ENCODE data around the gene ADD1.

The ADD1 gene

DNA sequence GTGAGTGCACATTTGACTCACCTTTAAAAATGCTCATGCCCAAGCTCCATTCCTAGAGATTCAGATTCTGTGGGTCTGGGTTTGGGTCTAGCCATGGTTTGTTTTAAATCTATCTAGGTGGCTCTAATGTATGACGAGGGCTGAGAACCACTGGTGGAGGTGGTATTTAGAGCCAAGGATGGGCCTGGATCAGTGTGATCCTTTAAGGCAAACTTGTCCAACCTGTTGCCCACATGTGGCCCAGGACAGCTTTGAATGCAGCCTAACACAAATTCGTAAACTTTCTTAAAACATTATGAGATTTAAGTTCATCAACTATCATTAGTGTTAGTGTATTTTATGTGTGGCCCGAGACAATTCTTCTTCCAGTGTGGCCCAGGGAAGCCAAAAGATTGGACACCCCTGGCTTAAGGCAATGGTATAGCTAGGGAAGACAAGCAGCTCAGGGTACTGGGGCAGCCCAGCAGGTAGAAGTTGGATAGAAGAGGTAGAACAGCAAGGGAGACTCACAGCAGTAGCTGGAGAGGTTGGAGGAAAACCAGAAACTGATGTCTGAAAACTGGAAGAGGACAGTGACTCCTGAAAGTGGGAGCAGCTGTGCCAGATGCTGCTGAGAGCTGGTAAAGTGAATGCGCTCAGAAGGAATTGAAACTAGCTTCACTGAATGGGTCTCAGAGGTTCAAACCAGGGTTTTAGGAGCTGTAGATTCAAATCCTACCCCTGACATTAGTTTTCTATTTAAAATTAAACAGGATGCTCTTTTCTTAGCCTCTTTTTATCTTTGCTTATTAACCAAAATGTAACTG, 18.2 kb downstream of the ADD1 start:
- DNase-seq = no peak

DNA sequence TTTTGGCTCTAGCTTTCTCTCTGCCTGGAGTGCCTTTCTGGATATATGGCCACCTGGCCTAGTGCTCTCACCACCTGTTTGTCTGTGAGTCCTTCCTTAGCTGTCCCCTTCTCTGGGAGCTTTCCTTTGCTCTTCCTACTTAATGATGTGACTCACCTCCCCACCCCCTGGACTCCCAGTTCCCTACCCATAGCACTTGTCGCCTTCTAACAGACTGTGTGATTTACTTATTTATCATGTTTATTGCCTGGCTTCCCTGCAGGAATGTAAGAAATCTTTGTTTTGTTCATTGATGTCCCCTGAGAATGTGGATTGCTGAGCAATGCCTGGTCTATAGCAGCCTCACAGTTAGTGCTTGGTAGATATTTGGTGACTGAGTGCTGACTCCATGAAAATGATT, 18.9 kb downstream of the ADD1 start:
- no peak for DNase-seq

DNA sequence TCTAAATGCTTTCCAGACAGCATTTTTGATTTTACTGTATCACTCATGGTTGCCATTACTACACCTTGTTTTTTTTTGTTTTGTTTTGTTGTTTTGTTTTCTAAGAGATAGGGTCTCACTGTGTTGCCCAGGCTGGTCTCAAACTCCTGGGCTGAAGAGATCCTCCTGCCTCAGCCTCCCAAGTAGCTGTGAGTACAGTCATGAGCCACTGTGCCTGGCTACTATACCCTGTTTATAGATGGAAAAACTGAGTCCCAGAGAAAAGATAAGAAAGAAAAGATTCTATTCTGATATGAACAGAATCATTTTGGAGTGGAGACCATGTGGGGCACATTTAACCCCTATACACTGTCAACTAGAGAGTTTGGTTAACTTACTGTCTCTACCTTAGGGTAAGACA, 20.0 kb downstream of the ADD1 start:
- no peak for DNase-seq

GRCh38 chr4:2865196-2865780, 21.6 kb downstream of the ADD1 start:
- no peak for DNase-seq

- DNase-seq = no peak
Measured at GRCh38 chr4:2866160-2866861, 22.7 kb downstream of the ADD1 start.

GRCh38 chr4:2866891-2867290, 23.2 kb downstream of the ADD1 start:
- no peak for DNase-seq

DNA sequence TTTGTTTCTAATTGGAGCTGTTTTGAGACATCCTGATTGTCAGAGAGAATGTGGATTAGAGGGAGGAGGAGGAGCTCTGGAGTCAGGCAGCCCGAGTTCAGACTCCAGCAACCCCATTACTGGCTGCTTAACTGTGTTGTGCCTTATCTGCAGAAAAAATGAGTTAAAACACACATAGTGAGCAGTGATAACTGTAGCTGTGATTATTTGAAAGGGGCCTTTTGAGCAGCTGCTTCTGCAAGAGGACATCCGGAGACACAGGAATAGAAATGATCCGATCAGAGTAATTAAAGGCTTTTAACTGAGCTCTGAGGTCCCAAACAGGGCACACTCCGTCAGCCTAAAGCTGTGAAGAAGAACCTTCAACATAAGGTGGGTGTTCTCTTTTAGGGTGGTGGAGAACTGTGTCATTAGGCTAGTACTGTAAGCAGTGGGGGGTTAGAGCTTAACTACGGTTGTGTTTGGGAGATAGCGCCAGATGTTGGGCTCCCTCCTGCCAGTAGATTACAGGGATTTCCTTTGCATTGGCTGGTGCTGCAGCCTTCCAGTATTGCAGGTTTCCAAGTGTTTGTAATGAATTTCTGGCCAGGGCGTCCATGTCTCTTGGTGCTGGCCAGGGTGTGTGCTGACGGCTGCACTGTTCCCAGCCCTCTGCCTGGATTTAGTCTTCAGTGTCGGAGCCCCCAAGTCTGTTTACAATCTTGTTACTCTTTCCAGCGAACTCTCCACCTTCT, 24.3 kb downstream of the ADD1 start:
- DNase-seq = no peak

GRCh38 chr4:2868877-2869487, 25.3 kb downstream of the ADD1 start:
- no peak for DNase-seq

GRCh38 chr4:2869659-2870058, 26.0 kb downstream of the ADD1 start:
- no peak for DNase-seq

DNA sequence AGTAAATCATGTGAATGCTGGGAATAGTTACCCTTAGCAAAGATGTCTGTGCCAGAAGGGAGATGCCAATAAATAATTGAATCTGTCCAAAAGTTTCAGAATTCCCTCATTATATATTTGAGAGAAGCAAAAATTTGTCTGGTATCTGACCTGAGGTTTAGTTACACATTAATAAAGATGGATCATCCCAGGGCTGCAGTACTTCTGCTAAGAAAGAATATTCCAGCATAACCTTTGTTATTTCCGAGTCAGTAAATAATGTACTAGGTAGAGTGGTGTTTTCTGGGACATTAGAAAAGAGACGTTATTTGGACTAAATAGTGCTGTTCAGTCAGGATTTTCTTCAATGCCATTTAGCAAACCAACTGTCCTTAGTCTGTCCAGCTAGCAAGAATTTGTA, 26.4 kb downstream of the ADD1 start:
- DNase-seq = no peak

DNA sequence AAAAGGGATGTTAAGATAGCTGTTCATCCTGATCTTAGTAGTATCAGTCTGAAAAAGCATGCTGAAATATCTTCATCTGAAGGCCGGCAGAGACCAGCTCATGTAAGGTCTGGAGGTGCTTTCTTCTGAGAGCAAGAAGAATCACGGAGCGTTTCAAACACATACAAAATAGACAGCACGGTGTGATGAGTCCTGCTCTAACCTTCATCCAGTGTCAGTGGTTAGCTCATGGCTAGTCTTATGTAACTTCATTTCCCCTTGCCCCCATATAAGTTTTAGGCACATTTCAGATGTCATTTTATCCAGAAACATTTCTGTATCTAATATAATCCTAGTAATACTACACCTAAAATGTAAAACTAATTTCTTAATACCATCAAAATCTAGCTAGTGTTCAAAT, 27.8 kb downstream of the ADD1 start:
- no peak for DNase-seq

GRCh38 chr4:2871911-2872310, 28.3 kb downstream of the ADD1 start:
- DNase-seq = peak in 1 of 5 experiments; percentile 30

DNA sequence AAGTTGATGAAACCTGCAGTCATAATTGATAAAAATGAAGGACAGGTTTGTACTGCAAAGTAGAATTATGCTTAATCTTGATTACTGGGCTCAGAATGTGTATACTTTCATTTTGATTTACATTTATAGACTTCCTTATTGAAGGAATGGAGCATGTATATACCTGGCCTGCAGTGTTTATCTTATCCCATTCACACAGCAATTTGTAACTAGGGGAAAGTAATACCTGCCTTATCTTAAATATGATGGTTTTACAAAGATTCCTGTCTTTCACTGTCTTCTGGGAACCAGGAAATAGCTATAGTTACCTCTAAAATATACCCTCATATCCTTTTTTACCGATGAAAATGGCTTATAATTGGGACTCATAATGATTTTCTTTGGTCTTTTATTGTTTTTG, 29.7 kb downstream of the ADD1 start:
- DNase-seq = no peak

- no peak for DNase-seq
Measured at GRCh38 chr4:2874861-2875260, 31.2 kb downstream of the ADD1 start.

- peak in 1 of 5 experiments; percentile 37 for DNase-seq
Measured at GRCh38 chr4:2875556-2875955, 31.9 kb downstream of the ADD1 start.

GRCh38 chr4:2878346-2878745, 34.7 kb downstream of the ADD1 start:
- peak in 2 of 5 experiments; percentile 3 to 39 for DNase-seq

DNA sequence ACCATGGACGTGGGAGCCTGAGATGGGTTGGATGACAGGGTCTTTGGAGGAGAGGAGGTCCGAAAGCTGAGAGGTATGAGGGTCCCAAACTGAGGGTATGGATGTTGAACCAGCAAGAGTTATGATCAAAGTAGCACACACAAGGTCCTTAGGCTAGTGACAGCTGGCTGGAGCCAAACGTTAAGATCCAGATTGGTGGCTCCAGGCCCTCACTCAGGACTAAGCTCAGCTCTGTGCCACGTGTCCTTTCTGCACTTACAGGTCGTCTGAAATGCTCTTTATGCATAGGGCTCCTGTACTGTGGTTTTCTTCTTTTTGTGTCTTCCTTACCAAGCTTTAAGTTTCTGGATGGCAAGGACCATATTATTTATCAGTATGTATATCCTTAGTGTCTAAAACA, 35.4 kb downstream of the ADD1 start:
- no peak for DNase-seq

DNA sequence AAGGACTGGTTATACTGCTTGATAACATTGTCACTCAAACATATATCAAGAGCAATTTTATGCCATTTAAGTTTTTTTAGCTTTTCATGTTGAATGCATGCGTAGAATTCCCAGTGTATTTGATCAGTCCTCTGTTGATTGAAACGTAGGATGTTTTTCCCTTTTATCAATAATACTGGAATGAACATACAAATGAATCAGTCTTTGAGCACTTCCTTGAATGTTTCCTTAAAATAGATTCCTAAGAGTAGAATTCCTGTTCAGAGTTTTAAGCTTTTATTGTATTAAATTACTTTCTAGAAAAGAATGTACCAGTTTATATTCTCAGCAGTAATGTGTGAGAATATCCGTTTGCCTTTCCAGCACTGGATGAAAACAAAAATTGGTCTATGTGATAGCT, 37.8 kb downstream of the ADD1 start:
- no peak for DNase-seq

- no peak for DNase-seq
Measured at GRCh38 chr4:2882341-2882740, 38.7 kb downstream of the ADD1 start.

DNA sequence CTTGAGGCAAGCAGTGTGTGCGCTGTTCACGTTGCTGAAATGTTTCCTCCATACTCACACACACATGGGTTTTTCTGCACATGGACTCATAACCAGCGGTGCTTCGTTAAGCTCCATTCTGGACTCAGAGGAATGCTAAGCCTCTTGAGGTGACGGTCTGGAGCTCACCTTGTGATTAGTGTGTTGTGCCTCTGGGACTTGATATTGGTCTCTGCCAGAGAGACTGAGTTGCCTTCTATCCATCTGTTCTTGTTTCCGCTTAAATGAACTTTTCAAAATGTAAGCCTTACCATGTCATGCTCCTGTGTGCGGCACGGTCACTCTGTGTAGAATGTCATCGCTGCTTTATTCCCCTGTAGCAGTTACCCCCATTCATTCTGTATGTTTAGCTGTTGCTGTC, 42.5 kb downstream of the ADD1 start:
- DNase-seq = no peak

DNA sequence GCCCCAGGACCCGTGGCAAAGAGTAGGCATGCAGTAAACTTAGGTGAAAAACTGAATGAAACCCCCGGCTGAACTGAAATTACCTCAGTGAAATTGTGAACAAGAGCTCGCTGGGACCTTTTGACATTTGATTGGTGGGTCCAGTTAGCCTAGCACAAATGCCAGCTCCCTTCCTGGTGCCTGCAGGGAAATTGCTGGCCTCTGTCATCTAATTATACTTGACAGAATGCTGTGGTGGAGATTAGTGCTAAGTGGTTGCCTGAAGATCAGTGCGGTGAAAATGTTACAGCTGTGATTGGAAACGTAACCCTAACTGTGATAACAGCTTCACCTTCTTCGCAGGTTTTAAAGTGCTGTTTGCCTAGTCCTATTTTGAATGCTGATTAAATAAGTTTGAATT, 43.0 kb downstream of the ADD1 start:
- no peak for DNase-seq

DNA sequence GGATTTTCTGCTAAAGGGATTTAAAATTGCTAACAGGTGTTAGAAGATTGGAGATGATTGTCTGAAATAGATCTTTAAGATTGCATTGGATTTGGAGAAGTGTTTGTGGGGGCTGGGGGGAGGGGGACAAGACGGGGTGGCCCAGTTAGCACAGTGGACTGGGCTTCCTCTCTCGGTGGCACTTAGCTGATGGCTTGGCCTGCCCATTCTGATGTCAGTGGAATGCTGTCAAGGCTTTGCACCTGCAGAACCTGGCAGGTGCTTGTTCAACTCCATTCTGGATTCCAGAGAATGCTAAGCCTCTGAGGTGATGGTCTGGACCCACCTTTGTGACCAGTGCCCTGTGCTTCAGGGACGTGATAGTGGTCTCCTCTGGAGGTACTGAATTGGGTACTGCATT, 43.7 kb downstream of the ADD1 start:
- DNase-seq = no peak

- no peak for DNase-seq
Measured at GRCh38 chr4:2888886-2889285, 45.2 kb downstream of the ADD1 start.
